Esophagus squamous epithelium (tissue), 4 donors: ENCODE data around the gene IQGAP2.

Experiments used
- CTCF ChIP-seq, 6 experiments: fragments of 450-650 bp in 4 of 6; fragments of 200-600 bp in 2 of 6; sonication (generic) in 2 of 6; IDR thresholded peaks; one replicate each; pipeline ENCODE4 v1.5.1; 2016 to 2019; ENCODE audit warnings: antibody characterized with exemption in 6 of 6, mild to moderate bottlenecking in 4 of 6, moderate library complexity in 4 of 6
- POLR2A ChIP-seq, 4 donors: fragments of 450-650 bp; IDR thresholded peaks; one replicate each; pipeline ENCODE4 v1.6.1; 2017; ENCODE audit warnings: antibody characterized with exemption in 4 of 4, mild to moderate bottlenecking in 4 of 4, moderate library complexity in 3 of 4

- TF ChIP-seq CTCF (IDR thresholded peaks at IDR 0.05) (no peak), POLR2A (IDR thresholded peaks at IDR 0.05) (no peak)
Observed at GRCh38 chr5:76479973-76480667, 77.0 kb downstream of the IQGAP2 start.
